Ishikawa (cell line): ENCODE data around the gene FEM1C.

Source experiments
- CEBPB ChIP-seq: IDR thresholded peaks from 2 replicates; pipeline ENCODE4 v1.6.1; 2012
- CREB1 ChIP-seq: IDR thresholded peaks from 2 replicates; pipeline ENCODE4 v1.6.1; 2012; ENCODE audit warnings: low read depth
- EGR1 ChIP-seq: IDR thresholded peaks from 2 replicates; pipeline ENCODE4 v1.6.1; 2012
- EP300 ChIP-seq: IDR thresholded peaks from 2 replicates; pipeline ENCODE4 v1.6.1; 2012; ENCODE audit warnings: borderline replicate concordance
- FOXM1 ChIP-seq: IDR thresholded peaks from 2 replicates; pipeline ENCODE4 v1.6.1; 2012; ENCODE audit warnings: low read depth, borderline replicate concordance
- NFIC ChIP-seq: IDR thresholded peaks from 2 replicates; pipeline ENCODE4 v1.6.1; 2012
- RAD21 ChIP-seq: IDR thresholded peaks from 2 replicates; pipeline ENCODE4 v1.6.1; 2012; ENCODE audit warnings: low read depth
- TAF1 ChIP-seq: IDR thresholded peaks from 2 replicates; pipeline ENCODE4 v1.6.1; 2012; ENCODE audit warnings: low read depth, mild to moderate bottlenecking
- TCF12 ChIP-seq: IDR thresholded peaks from 2 replicates; pipeline ENCODE4 v1.6.1; 2012; ENCODE audit warnings: low read depth
- YY1 ChIP-seq: IDR thresholded peaks from 2 replicates; pipeline ENCODE4 v1.6.1; 2012; ENCODE audit warnings: low read depth
- ZBTB7A ChIP-seq: IDR thresholded peaks from 2 replicates; pipeline ENCODE4 v1.6.1; 2012; ENCODE audit warnings: low read depth
- TF ChIP-seq, protein P1 (sequence below): IDR thresholded peaks from 2 replicates; pipeline ENCODE4 v1.6.1; 2012
- TF ChIP-seq, protein P2 (sequence below): IDR thresholded peaks from 2 replicates; pipeline ENCODE4 v1.6.1; 2012
- TF ChIP-seq, protein P3 (sequence below): IDR thresholded peaks from 2 replicates; pipeline ENCODE4 v1.6.1; 2012; ENCODE audit warnings: low read depth, mild to moderate bottlenecking

Gene FEM1C

DNA sequence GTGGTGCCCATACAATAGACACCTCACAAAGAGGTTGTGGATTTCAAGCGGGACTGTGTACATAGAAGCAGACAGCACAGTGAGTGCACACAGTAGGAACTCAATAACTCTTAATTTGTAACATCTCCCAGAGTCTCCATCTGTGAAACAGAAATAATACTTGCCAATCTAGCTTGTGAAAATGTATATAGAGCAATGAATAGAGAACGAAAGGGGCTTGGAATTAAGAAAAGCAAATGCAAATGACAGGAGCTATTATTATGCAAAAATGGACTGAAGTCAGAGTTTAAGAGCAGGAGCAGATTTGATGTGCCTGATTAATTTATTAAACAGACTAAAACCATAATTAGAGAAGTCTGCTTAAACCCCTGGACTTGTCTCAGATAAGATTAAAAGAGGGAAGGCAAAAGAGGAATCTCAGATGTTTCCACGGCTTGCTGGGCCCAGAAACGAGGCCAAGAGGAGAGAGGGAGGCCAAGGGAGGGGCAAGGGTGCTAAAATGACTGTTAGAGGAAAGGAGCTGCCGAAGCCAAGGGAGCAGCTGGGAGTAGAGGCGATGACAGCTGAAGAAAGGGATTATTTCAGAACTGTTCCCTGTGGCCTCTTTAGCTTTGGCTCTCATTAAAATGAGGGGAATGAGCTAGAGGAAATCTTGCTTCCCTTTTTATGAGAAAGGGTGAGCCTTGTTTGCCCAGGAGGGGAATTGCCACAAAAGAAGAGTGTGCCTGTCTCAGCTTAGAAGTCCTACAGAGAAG lies 72.1 kb downstream of the FEM1C start:
- no peak for TF ChIP-seq EGR1
- no peak for TF ChIP-seq RAD21
- TF ChIP-seq ZBTB7A: no peak
- TF ChIP-seq CEBPB: no peak
- no peak for TF ChIP-seq EP300
- TF ChIP-seq NFIC: no peak
- no peak for TF ChIP-seq FOXM1
- TF ChIP-seq YY1: no peak
- TF ChIP-seq, protein P1, sequence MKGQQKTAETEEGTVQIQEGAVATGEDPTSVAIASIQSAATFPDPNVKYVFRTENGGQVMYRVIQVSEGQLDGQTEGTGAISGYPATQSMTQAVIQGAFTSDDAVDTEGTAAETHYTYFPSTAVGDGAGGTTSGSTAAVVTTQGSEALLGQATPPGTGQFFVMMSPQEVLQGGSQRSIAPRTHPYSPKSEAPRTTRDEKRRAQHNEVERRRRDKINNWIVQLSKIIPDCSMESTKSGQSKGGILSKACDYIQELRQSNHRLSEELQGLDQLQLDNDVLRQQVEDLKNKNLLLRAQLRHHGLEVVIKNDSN: no peak
- TF ChIP-seq TCF12: no peak
- no peak for TF ChIP-seq CREB1

- TF ChIP-seq, protein P2, sequence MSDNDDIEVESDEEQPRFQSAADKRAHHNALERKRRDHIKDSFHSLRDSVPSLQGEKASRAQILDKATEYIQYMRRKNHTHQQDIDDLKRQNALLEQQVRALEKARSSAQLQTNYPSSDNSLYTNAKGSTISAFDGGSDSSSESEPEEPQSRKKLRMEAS: no peak
- TF ChIP-seq, protein P1: no peak
- TF ChIP-seq TAF1: no peak
- no peak for TF ChIP-seq CEBPB
These were observed 73.1 kb downstream of the FEM1C start for GRCh38 chr5:115471345-115472063.

DNA sequence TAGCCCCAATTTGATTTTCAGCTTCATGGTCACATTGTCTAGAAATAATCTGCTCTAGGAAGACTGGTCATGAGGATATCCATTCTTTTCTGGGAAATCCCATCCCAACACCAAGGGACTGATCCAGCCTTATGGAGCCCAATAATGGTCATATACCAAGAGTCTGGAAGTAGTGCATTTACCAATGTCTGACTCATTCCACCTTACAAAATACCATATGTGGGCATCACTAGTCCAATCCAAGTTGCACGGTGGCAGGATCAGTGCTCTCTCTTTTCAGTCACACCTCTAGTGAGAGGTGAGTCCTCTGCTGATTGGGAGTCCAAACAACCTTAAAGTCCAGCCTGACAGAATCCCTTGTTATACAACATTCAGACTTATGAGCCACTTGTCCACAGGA lies 73.7 kb downstream of the FEM1C start:
- TF ChIP-seq, protein P2: no peak
- TF ChIP-seq CEBPB (no peak), TAF1 (no peak)
- TF ChIP-seq, protein P1: no peak
- TF ChIP-seq, protein P3, sequence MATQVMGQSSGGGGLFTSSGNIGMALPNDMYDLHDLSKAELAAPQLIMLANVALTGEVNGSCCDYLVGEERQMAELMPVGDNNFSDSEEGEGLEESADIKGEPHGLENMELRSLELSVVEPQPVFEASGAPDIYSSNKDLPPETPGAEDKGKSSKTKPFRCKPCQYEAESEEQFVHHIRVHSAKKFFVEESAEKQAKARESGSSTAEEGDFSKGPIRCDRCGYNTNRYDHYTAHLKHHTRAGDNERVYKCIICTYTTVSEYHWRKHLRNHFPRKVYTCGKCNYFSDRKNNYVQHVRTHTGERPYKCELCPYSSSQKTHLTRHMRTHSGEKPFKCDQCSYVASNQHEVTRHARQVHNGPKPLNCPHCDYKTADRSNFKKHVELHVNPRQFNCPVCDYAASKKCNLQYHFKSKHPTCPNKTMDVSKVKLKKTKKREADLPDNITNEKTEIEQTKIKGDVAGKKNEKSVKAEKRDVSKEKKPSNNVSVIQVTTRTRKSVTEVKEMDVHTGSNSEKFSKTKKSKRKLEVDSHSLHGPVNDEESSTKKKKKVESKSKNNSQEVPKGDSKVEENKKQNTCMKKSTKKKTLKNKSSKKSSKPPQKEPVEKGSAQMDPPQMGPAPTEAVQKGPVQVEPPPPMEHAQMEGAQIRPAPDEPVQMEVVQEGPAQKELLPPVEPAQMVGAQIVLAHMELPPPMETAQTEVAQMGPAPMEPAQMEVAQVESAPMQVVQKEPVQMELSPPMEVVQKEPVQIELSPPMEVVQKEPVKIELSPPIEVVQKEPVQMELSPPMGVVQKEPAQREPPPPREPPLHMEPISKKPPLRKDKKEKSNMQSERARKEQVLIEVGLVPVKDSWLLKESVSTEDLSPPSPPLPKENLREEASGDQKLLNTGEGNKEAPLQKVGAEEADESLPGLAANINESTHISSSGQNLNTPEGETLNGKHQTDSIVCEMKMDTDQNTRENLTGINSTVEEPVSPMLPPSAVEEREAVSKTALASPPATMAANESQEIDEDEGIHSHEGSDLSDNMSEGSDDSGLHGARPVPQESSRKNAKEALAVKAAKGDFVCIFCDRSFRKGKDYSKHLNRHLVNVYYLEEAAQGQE: no peak
